Measurements from ENCODE around the gene KAT7.

DNA sequence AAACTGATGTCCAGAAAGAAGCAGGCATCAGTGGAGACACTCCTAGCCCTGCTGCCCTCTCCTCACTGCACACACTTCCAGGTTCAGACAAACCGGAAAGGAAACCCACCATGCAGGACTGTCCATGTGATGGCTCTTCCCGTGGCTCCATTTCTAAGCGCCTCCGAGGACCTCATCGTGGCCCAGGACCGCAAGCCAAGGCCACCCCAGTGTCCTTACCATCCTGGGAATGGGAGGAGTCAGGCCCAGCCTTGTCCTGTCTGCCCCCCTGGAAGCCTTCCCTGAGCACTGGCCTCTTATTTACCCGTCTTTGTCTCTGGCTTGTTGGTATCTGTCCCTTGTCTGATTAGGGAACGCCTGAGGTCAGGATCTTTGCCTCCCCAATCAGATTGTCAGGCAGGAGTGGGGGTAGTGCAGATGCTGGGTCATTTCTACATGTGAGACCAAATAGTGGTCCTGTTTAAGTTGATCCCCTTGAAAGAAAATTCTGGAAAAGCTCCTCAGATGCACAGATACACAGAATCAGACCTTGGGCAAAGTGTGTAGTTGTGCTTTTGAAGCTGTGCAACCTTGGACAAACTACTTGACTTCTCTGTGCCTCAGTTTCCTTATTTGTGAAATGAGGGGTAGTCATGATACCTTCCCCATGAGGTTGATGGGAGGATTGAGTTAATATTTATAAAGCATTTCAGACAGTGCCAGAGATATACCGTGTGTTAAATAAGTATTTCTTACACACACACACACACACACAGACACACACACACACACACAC lies 58.6 kb downstream of the KAT7 start:
- TF ChIP-seq REST (IDR thresholded peaks at IDR 0.05; ENCODE audit: insufficient replicate concordance, low read depth), result no peak
- no peak for TF ChIP-seq POLR2AphosphoS5 (IDR thresholded peaks at IDR 0.05; ENCODE audit: low read depth)
